Fibroblast of skin of left quadriceps (primary cell): ENCODE measurements around the gene RECK.

Experiments used
- DNase-seq, 2 experiments: peaks; one replicate each; pipeline ENCODE4 v3.0.0-alpha.2; 2013; ENCODE audit warnings: low read depth in 2 of 2

RECK gene

DNA sequence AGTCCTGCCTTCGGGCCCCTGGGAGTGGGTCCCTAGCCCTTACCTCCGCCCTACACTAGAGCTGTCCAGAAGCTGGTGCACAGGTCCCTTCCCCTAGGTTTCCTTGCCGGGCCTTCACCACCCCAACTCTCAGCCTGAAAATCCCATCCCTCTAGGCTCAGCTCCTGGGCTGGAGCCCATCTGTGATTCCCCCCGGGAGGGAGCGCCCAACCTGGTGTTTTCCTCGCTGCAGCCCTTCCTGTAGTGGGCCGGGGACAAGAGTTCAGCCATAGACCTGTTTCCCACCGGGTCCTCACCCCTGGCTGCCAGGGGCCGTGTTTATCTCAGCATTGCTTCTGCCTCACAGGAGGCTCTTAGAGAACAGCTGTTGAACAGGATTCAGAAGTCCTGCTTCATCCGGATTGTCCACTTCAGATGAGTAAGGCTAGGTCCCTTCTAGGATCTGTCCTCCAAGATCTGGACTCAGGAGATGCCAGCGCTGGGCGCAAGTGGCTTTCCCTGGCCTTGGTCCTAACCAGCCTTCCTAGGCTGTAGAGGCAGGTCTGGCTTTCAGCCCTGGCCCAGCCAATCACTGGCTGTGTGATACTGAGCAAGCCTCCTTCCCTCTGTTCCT lies 100.8 kb downstream of the RECK start:
- no peak for DNase-seq

GRCh38 chr9:36138496-36138895 lies 101.8 kb downstream of the RECK start:
- no peak for DNase-seq

GRCh38 chr9:36138901-36139300 lies 102.2 kb downstream of the RECK start:
- no peak for DNase-seq

DNA sequence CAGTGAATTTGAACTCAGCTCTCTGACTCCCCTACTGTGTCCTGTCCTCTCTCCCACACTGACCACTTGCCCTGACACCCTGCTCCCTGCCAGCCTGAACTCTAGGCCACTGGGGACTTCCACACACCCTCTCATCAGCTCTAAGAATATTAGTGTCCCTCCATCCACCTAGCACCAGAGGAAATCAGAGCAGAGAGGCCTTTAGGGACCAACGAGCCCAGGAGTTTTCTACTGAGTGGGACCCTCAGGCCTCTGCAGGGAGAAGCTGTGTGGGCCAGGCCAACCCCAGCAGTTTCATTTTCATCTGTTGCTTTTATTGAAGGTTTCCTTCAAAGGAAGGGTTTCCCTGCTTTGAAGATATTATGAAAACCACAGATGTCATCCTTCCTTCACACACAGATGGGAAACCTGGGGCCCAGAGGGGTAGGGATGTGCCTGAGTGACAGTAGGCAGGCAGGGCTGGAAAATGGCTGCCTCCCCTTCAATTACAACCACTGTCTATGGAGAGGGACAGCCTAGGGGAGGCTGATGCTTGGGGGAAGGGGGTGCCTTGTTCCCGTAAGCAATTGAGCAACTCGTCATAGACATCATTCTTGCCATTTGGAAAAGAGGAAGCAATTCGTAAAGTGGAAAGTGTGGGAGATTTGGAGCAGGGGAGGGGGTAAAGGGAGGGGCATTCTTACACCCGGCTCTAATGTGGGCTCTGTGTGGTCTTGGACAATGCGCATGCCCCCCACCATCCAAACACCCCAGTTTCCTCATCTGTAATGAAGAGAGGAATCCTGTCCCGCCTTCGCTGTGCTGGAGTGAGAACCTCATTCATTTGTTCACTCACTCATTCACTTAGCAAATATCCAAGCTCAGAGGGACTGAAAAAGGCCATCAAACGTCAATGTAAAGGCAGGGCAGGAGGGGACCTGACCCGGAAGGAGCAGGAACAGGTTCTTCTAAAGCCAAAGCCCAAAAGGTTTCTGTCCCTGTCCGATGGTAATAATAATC lies 103.7 kb downstream of the RECK start:
- no peak for DNase-seq

DNA sequence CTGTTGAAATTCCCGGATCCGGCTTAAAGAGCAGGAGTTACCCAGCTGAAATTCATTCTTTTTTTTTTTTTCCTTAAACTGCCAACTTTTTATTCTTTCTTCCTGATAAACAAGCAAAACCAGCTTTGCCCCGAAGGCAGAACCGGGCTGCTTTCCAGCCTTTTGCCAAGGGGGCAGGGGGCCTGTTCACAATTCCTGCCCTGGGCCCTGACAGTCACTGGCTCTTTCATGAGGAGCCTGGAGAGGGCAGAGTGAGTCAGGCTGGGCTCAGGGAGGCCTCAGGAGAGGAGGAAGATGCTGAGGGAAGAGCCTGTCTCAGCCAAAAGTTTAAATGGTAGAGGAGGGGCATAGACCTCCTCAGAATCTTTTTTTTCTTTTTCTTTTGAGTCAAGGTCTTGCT lies 104.6 kb downstream of the RECK start:
- no peak for DNase-seq

GRCh38 chr9:36141761-36142160 lies 105.0 kb downstream of the RECK start:
- no peak for DNase-seq

DNA sequence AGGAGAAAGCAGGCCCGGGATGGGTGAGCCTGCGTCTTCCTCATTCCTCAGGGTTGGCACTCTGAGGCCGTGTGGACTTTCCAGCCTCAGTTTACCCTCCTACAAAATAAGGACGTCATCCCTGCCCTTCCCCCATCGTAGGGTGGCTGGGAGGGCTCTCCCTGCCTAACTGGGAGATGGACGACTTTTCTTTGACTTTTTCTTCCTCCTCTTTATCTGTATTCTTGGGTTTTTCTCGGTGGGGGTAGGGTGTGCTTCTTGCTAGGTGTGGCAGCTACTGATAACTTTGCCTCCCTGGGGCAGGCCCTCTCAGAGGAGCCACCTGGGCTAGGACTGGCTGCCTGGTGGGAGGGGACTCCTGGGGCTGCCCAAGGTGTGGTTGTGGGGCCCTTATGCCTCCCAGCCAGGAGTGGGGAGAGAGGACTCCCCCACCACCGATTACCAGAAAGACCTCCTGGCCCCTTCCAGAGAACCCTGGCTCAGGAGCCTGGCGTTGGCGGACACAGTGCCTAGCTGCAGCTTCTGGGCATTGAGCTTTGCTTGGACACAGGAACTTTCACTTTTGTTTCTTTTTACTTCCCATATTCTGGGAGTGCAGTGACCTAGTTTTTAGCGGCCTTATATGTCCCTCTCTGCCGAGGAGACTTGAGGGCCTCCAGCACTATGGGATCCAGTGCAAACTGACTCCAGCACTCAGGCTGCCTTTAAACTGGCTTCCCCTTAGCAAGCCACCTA lies 106.0 kb downstream of the RECK start:
- no peak for DNase-seq

GRCh38 chr9:36143245-36143641 lies 106.5 kb downstream of the RECK start:
- no peak for DNase-seq

DNA sequence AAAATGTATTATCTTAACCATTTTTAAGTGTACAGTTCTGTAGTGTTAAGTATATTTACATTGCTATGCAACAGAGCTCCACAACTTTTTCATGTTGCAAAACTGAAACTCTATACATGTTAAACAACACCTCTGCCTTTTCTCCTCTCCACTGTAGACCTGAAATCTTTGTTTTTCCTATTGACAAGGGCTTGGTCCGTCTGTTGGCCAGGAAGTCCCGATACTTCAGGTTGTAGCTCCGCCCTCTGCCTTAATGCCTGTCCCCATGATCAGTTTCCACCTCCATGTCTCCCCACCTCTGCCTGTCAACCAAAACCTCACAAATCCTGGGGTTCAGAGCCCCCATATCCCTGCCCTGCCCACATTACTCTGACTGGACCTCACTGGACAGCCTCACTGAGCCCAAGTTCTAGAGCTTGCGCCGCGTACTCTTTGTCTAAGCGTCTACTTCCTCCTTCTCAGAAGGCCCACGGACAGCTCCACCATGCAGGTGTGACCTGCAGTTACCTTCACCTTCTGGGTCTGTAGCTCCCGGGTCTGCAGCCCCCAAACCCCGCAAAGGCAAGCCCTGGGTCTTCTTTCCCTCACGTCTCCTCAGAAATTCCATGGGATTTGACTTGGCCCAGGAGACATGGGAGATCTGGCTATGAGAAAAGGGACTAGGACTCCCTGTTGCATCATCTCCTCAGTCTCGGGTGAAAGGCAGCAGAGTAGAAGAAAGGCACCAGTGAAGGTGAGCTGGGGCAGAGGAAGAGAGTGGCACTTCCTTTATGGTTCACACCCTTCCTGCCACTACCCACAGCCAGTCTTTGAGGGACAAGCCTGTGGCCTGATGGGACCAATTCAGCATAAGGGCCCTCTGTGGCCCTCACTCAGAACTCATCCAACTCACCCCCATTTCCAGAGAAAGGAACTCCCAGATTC lies 107.9 kb downstream of the RECK start:
- no peak for DNase-seq

GRCh38 chr9:36145970-36146369 lies 109.3 kb downstream of the RECK start:
- no peak for DNase-seq

DNA sequence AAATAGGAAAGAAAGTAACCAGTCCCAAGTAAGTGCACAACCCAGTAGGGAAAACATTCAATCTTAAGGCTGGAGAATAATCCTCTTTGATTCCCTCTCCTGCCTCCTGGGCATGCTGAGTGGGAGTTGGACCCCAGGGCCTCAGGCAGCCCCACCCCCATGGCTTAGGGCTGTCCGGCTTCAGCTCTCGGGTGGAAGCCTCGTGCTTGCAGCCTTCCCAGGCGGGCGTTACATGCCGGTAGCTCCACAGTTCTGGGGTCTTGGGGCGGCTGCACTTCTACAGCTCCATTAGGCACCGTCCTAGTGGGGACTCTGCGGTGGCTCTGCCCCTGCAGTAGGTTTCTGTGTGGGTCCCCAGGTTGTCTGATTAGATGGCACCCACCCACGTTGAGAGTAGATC lies 109.9 kb downstream of the RECK start:
- DNase-seq: no peak

- DNase-seq: no peak
Measured at GRCh38 chr9:36147441-36148175, 110.9 kb downstream of the RECK start.

GRCh38 chr9:36148311-36149051 lies 111.8 kb downstream of the RECK start:
- DNase-seq: peak; percentile 88 to 90

DNA sequence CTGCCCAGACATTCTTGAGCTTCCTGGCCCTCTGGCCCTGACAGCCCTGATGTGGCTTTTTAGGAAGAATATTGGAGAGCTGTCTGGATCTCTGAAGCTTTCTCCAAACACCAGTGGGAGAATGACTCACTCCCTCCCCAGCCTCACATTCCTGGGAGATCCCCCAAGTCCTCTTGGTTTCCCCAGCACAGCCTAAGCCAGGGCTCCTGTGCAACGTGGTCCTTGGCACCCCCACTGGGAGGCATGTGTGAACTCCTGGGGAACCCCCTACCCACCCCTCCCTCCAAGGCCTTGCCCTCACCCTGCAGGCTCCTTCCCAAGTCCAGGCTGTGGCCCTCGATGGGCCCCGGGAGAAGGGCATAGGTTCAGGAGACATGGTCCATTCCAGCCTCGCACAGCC lies 112.5 kb downstream of the RECK start:
- peak in 1 of 2 experiments; percentile 52 for DNase-seq

DNA sequence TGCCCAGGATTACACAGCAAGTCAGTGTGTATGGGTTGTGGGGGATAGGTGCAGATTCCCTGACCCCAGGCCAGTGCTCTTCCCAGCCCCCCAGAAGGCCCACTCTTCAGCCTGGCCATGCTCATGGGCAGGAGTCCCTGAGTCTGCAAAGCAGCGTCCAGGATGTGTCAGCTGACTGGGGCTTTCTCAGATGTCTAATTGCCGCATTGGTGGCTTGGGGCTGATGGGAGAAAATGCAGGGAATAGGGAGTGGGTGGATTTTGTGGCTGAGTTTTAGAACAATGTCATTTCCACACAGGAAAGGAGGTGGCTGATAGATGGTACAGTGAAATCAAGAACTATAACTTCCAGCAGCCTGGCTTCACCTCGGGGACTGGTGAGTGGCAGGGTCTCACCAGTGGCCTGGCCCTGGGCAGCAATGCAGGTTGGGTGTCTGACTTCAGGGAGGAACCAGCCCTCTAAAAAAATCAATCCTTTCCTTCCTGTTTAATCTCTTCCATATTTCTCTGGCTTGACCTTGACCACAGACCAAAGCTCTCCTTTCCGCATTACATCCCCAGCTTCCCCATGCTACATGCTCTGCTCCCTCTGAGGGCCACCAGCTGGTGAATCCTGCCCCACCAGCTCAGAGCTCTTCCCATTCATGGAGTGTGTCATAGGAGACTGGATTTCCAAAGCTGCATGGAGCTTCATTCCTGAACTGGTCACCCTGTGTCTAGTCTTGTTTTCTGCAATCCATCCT lies 114.0 kb downstream of the RECK start:
- no peak for DNase-seq

DNA sequence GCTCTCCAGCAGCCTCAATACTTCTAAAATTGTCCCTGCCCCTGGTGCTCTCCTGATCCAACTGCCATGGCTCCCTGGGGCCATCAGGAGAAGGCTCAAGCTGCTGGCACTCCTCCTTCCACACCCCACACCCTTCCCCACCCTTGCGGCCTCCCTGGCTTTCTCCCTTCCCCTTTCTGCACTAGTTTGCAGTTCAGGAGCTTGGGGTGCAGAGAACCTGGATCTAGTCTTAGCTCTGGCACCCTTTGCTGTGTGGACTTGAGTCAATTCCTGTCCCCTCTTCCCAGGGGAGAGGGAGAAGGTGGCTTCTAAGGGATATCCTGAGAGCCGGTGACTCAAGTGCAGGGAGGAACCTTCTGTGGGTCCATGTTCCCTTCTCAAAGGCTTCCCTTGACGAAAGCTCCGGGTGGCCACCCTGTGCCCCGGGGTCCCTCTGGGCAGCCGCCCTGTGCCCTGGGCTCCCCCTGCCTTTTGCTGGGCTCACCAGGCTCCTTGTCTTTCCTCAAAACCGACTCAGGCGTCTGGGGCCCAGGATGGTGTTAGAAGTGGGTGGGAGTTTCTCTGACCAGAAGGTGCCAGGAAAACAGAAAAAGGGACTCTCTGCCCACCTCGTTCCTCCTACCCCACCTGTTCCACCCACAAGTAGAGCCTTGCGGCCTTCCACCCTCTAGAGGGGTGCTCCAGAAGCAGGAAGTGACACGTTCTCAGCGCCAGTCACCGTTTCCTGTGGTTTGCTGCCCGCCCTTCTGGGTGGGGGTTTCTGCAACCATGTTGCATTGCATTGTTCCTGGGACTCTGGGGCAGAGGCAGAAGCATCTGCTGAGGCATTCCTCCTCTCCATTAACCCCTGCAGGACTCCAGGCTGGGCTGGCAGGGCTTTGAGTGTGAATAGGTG lies 114.8 kb downstream of the RECK start:
- no peak for DNase-seq

DNA sequence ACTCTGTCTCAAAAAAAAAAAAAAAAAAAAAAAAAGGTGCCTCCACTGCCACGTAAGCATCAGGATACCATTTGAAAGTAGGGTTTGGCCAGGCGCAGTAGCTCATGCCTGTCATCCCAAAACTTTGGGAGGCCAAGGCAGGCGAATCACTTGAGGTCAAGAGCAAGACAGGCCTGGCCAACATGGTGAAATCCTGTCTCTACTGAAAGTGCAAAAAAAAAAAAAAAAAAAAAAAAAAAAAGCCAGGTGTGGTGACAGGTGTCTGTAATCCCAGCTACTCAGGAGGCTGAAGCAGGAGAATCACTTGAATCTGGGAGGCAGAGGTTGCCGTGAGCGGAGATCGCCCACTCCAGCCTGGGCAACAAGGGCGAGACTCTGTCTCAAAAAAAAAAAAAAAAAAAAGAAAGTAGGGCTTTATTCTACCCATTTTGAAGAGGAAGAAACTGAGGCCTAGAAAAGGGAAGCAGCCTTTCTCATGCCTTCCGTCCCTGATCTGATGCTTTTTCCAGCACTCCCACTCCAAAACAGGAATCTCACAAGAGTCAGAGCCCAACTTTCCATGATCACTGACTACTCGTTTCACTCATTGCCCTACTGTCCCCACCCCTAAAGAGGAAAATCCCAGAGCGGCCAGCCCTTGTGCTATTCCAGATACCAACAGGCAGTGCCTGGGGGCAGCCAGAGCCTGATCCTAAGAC lies 116.2 kb downstream of the RECK start:
- no peak for DNase-seq

DNA sequence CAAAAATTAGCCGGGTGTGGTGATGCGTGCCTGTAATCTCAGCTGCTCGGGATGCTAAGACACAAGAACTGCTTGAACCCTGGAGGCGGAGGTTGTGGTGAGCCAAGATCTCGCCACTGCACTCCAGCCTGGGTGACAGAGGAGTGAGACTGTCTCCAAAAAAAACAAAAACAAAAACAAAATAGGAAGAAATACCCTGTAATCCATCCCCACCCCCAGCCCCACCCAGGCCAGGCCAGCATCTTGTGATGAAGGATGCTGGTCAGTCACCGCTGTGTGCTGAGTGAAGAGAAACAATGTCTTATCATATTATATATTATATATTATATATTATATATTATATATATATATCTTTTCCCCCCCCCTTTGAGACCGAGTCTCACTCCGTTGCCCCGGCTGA lies 117.0 kb downstream of the RECK start:
- DNase-seq: no peak
